ENCODE measurements around the gene SLC37A3. TPM values are rescaled to one million over a fixed set of nuclear protein-coding genes. Genes with fewer than 3 reads are reported as not detected.

The SLC37A3 gene
- total and polyA plus RNA-seq, 2 of the 13 experiments (the other 11 are each of a cell fraction or from before 2014, with no cell fraction given) = 21.3 to 27.9 TPM

DNA sequence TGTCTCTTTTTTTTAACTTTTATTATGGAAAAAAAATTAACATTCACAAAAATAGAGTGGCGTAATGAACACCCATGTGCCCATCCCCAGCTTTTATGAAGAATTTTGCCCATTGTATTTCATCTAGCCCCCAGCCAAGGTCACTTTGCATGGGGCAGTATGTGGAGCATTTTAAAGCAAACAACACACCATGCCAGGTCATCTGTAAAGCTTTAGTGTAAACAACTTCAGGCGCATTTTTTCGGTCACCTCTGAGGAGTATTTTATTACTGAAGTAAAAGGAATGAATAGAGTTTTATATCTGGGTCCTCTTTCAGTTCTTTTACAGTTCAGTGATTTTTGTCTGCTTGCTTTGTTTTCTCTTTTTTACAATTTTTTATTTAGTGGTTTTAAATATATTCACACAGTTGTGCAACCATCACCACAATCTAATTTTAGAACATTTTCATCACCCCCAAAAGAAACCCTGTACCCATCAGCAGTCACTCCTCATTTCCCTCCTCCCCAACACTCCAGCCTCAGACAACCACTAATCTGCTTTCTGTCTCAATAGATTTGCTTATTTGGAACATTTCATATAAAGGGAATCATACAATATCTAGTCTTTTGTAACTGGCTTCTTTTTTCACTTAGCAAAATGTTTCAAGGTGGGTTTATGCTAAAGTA, 87.9 kb downstream of the SLC37A3 start (continued):
- TF ChIP-seq, protein P1, sequence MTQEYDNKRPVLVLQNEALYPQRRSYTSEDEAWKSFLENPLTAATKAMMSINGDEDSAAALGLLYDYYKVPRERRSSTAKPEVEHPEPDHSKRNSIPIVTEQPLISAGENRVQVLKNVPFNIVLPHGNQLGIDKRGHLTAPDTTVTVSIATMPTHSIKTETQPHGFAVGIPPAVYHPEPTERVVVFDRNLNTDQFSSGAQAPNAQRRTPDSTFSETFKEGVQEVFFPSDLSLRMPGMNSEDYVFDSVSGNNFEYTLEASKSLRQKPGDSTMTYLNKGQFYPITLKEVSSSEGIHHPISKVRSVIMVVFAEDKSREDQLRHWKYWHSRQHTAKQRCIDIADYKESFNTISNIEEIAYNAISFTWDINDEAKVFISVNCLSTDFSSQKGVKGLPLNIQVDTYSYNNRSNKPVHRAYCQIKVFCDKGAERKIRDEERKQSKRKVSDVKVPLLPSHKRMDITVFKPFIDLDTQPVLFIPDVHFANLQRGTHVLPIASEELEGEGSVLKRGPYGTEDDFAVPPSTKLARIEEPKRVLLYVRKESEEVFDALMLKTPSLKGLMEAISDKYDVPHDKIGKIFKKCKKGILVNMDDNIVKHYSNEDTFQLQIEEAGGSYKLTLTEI (CRISPR knock-in tag; conservative IDR thresholded peaks at IDR 0.05) = no peak
- TF ChIP-seq ZNF619 (CRISPR knock-in tag; IDR thresholded peaks at IDR 0.05) = no peak
- peak; percentile 31 for TF ChIP-seq ASH2L (IDR thresholded peaks at IDR 0.05; ENCODE audit: insufficient read length, low read depth, low read length)
- no peak for TF ChIP-seq ZNF776 (CRISPR knock-in tag; IDR thresholded peaks at IDR 0.05)
- no peak for TF ChIP-seq MAFK (conservative IDR thresholded peaks at IDR 0.05 in 1 of 2, IDR thresholded peaks at IDR 0.05 in 1 of 2; ENCODE audit: low read length in 2 of 2)
- TF ChIP-seq ZBTB8A (CRISPR knock-in tag; IDR thresholded peaks at IDR 0.05; ENCODE audit: borderline replicate concordance, low read depth) = no peak
- TF ChIP-seq NCOA2 (CRISPR knock-in tag; IDR thresholded peaks at IDR 0.05) = peak; percentile 73
- 0 out of 2 replicates have a peak, but pooled peaks have one; percentile 22 for TF ChIP-seq HMG20B (CRISPR knock-in tag; conservative IDR thresholded peaks at IDR 0.05)
- TF ChIP-seq, protein P2, sequence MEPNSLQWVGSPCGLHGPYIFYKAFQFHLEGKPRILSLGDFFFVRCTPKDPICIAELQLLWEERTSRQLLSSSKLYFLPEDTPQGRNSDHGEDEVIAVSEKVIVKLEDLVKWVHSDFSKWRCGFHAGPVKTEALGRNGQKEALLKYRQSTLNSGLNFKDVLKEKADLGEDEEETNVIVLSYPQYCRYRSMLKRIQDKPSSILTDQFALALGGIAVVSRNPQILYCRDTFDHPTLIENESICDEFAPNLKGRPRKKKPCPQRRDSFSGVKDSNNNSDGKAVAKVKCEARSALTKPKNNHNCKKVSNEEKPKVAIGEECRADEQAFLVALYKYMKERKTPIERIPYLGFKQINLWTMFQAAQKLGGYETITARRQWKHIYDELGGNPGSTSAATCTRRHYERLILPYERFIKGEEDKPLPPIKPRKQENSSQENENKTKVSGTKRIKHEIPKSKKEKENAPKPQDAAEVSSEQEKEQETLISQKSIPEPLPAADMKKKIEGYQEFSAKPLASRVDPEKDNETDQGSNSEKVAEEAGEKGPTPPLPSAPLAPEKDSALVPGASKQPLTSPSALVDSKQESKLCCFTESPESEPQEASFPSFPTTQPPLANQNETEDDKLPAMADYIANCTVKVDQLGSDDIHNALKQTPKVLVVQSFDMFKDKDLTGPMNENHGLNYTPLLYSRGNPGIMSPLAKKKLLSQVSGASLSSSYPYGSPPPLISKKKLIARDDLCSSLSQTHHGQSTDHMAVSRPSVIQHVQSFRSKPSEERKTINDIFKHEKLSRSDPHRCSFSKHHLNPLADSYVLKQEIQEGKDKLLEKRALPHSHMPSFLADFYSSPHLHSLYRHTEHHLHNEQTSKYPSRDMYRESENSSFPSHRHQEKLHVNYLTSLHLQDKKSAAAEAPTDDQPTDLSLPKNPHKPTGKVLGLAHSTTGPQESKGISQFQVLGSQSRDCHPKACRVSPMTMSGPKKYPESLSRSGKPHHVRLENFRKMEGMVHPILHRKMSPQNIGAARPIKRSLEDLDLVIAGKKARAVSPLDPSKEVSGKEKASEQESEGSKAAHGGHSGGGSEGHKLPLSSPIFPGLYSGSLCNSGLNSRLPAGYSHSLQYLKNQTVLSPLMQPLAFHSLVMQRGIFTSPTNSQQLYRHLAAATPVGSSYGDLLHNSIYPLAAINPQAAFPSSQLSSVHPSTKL (CRISPR knock-in tag; IDR thresholded peaks at IDR 0.05) = peak; percentile 85
- no peak for TF ChIP-seq FLYWCH1 (CRISPR knock-in tag; IDR thresholded peaks at IDR 0.05)
- TF ChIP-seq HNRNPL (IDR thresholded peaks at IDR 0.05; ENCODE audit: low read depth, low read length) = no peak
- no peak for TF ChIP-seq ZNF180 (CRISPR knock-in tag; IDR thresholded peaks at IDR 0.05; ENCODE audit: borderline replicate concordance, low read depth)
- no peak for TF ChIP-seq ZNF124 (CRISPR knock-in tag; IDR thresholded peaks at IDR 0.05)
- TF ChIP-seq HNF4A (CRISPR knock-in tag; IDR thresholded peaks at IDR 0.05) = no peak; the same call in 1 of the 2 replicates
- TF ChIP-seq, protein P3, sequence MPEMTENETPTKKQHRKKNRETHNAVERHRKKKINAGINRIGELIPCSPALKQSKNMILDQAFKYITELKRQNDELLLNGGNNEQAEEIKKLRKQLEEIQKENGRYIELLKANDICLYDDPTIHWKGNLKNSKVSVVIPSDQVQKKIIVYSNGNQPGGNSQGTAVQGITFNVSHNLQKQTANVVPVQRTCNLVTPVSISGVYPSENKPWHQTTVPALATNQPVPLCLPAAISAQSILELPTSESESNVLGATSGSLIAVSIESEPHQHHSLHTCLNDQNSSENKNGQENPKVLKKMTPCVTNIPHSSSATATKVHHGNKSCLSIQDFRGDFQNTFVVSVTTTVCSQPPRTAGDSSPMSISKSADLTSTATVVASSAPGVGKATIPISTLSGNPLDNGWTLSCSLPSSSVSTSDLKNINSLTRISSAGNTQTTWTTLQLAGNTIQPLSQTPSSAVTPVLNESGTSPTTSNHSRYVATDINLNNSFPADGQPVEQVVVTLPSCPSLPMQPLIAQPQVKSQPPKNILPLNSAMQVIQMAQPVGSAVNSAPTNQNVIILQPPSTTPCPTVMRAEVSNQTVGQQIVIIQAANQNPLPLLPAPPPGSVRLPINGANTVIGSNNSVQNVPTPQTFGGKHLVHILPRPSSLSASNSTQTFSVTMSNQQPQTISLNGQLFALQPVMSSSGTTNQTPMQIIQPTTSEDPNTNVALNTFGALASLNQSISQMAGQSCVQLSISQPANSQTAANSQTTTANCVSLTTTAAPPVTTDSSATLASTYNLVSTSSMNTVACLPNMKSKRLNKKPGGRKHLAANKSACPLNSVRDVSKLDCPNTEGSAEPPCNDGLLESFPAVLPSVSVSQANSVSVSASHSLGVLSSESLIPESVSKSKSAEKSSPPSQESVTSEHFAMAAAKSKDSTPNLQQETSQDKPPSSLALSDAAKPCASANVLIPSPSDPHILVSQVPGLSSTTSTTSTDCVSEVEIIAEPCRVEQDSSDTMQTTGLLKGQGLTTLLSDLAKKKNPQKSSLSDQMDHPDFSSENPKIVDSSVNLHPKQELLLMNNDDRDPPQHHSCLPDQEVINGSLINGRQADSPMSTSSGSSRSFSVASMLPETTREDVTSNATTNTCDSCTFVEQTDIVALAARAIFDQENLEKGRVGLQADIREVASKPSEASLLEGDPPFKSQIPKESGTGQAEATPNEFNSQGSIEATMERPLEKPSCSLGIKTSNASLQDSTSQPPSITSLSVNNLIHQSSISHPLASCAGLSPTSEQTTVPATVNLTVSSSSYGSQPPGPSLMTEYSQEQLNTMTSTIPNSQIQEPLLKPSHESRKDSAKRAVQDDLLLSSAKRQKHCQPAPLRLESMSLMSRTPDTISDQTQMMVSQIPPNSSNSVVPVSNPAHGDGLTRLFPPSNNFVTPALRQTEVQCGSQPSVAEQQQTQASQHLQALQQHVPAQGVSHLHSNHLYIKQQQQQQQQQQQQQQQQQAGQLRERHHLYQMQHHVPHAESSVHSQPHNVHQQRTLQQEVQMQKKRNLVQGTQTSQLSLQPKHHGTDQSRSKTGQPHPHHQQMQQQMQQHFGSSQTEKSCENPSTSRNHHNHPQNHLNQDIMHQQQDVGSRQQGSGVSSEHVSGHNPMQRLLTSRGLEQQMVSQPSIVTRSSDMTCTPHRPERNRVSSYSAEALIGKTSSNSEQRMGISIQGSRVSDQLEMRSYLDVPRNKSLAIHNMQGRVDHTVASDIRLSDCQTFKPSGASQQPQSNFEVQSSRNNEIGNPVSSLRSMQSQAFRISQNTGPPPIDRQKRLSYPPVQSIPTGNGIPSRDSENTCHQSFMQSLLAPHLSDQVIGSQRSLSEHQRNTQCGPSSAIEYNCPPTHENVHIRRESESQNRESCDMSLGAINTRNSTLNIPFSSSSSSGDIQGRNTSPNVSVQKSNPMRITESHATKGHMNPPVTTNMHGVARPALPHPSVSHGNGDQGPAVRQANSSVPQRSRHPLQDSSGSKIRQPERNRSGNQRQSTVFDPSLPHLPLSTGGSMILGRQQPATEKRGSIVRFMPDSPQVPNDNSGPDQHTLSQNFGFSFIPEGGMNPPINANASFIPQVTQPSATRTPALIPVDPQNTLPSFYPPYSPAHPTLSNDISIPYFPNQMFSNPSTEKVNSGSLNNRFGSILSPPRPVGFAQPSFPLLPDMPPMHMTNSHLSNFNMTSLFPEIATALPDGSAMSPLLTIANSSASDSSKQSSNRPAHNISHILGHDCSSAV (CRISPR knock-in tag; IDR thresholded peaks at IDR 0.05; ENCODE audit: borderline replicate concordance) = no peak

All from HepG2 (cell line).